SJSA1 (cell line): Measurements from ENCODE around the gene USP40. TPM values are rescaled to one million over a fixed set of nuclear protein-coding genes. Genes with fewer than 3 reads are reported as not detected.

Experiments
- DNase-seq, 2 experiments: peaks; one replicate each; pipeline ENCODE4 v3.0.0-alpha.2; 2015 to 2020; ENCODE audit warnings: low spot score in 2 of 2, low read depth in 1 of 2
- H3K27ac ChIP-seq: fragments of 250-450 bp; sonication (Bioruptor Pico); 2 replicates; pipeline ENCODE4 v1.5.1; 2020; ENCODE audit warnings: mild to moderate bottlenecking, moderate library complexity
- H3K27me3 ChIP-seq: fragments of 250-450 bp; sonication (Bioruptor Pico); replicated peaks from 2 replicates; pipeline ENCODE4 v1.5.1; 2020; ENCODE audit warnings: mild to moderate bottlenecking, moderate library complexity
- H3K36me3 ChIP-seq: fragments of 250-450 bp; sonication (Bioruptor Pico); 2 replicates; pipeline ENCODE4 v1.5.1; 2020; ENCODE audit warnings: mild to moderate bottlenecking
- H3K4me1 ChIP-seq: fragments of 250-450 bp; sonication (Bioruptor Pico); replicated peaks from 2 replicates; pipeline ENCODE4 v1.6.1; 2021; ENCODE audit warnings: mild to moderate bottlenecking
- H3K4me3 ChIP-seq: fragments of 250-450 bp; sonication (Bioruptor Pico); 2 replicates; pipeline ENCODE4 v1.5.1; 2020; ENCODE audit warnings: mild to moderate bottlenecking
- H3K9me3 ChIP-seq: fragments of 250-450 bp; sonication (Bioruptor Pico); replicated peaks from 2 replicates; pipeline ENCODE4 v1.5.1; 2020; ENCODE audit warnings: mild to moderate bottlenecking
- total RNA-seq: library from RNA; depleted of rRNA; stranded (reverse); fragments of >200 nt; shearing (Covaris generic); gene quantifications from 2 replicates; pipeline ENCODE4 v1.2.3, GENCODE V29; 2014

Gene USP40
- total RNA-seq, 1 experiment from 2014 or later, result 25.4 TPM

DNA sequence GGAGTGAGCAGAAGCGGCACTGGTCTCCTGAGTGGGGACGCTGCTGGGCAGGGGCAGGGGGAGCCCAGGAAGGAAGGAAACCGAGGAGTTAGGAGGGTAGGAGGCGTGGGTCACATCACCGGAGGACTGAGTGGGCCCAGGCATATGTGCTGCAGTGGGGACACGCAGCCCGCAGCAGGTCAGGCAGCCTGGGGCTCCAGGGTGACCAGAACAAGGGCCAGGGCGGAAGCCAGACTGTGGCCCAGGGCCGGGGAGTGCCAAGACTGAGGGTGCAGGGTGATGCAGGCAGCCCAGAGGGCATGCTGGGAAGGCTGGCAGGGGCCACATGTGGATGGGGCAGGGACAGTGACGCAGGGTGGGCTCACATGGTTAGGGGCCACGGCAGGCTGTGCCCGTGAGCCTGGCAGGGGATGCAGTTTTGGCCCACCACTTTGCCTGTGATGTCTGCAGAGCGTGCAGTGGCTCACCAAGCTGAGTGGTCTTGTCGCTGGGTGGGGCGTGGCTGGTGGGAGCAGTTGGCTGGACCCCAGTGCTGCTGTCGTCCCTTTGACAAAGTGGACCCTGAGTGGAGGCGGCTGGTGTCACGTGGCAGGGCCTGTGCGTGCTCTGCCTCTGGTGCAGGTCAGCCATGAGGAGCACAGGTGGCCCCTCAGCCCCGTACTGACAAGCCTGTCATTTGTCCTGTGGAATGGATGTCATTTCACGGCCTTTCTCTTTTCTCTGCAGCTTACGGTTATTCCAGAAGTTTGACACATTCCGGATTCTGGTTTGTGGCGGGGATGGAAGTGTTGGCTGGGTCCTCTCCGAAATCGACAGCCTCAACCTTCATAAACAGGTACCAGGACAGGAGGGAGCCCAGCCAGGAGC, 125.2 kb downstream of the USP40 start:
- Histone ChIP-seq H3K27ac (no peak overlapping the region), H3K4me3 (no peak overlapping the region), H3K4me1 (no peaks in the 10 kb centered on the region), H3K9me3 (no peaks in the 10 kb centered on the region), H3K36me3 (peaks cover 77% of the 10 kb centered on the region), H3K27me3 (no peaks in the 10 kb centered on the region)
- no peak for DNase-seq

DNA sequence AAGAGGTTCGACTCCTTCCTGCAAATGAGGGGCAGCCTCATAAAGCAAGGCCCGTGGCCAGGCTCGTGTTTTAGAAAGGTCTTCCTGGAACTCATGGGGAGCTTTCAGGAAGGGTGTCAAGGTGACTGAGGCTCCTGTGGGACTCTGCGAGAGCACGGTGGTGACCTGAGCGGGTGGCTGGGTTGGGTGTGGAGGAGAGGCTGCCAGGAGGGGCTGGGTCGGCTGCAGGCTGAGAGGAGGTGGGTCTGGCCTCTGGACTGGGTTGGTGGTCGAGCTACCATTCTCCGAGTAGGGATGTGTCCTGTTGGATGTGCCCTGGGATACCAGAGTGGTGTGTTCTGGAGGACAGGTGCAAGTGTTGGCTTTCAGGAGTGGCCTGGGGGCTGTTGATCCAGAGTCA, 125.9 kb downstream of the USP40 start:
- H3K36me3 ChIP-seq, result peaks cover 77% of the 10 kb centered on the region
- H3K4me3 ChIP-seq, result no peak overlapping the region
- H3K9me3 ChIP-seq, result no peaks in the 10 kb centered on the region
- H3K27ac ChIP-seq, result no peak overlapping the region
- DNase-seq, result no peak
- no peaks in the 10 kb centered on the region for H3K4me1 ChIP-seq
- no peaks in the 10 kb centered on the region for H3K27me3 ChIP-seq

DNA sequence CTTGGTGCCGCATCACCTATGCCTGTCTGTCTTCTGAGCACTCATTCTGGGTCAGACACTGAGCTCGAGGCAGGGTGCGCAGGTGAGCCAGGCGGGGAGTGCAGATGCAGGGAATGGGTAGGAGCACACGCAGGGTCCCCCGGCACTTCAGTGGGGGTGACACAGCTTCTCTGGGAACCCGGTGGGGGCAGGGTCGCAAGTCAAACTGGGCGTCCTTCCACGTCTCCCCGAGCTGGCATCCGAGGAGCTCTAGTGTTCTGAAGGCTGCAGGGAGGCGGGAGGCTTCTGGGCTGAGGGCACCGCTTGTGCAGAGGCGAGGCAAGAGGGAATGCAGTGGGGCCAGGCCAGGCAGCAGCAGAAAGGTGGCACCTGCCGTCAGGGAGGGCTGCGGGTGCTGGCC, 126.3 kb downstream of the USP40 start:
- H3K36me3 ChIP-seq, result peaks cover 77% of the 10 kb centered on the region
- H3K9me3 ChIP-seq, result no peaks in the 10 kb centered on the region
- no peaks in the 10 kb centered on the region for H3K4me1 ChIP-seq
- no peak for DNase-seq
- no peaks in the 10 kb centered on the region for H3K27me3 ChIP-seq
- no peak overlapping the region for H3K27ac ChIP-seq
- no peak overlapping the region for H3K4me3 ChIP-seq

DNA sequence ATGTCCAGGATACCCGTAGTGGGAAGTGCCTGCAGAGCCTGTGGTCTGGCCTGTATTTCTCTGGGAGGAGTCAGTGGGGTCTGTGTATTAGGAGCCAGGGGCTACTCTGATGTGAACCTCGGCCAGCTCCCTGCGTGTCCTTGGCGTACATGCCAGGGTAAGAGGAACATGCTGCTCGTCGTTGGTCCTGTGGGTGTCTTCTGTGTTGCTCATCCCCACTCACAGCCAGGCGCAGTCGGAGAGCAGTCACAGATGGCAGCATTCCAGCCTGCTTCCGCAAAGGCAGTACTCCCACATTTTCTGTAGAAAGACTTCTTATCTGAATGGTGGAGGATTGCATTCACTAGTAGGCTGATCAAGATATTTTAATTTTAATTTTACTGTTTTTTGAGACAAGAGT, 127.4 kb downstream of the USP40 start:
- Histone ChIP-seq H3K4me3 (no peak overlapping the region), H3K36me3 (peaks cover 74% of the 10 kb centered on the region), H3K4me1 (no peaks in the 10 kb centered on the region), H3K9me3 (no peaks in the 10 kb centered on the region), H3K27me3 (no peaks in the 10 kb centered on the region), H3K27ac (no peak overlapping the region)
- DNase-seq, result no peak

DNA sequence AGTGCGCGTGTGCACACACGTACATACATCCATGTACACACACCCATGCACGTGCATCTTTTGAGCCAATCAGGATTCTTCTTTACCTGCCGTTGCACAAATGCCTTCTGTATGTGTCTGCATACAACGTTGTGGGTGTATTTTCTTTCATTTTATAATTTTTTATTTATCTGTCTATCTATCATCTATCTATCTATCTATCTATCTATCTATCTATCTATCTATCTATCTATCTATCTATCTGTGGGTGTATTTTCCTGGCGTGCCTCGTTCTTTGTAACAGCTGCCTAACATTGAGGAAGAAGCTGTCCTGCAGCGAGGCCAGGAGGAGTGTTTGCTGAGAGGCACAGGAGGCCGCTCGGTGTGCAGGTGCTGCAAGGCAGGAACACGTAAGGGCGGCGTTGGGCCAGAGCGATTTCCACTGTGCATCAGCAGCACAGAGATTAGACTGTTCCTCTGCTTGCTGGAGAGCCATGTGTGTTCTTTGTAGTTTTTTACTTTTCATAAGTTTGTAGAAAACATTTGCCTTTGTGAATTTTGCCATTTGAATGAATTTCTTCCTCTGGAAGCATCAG, 127.9 kb downstream of the USP40 start:
- no peaks in the 10 kb centered on the region for H3K9me3 ChIP-seq
- peaks cover 69% of the 10 kb centered on the region for H3K36me3 ChIP-seq
- no peak overlapping the region for H3K27ac ChIP-seq
- no peaks in the 10 kb centered on the region for H3K4me1 ChIP-seq
- no peak overlapping the region for H3K4me3 ChIP-seq
- no peaks in the 10 kb centered on the region for H3K27me3 ChIP-seq
- no peak for DNase-seq

DNA sequence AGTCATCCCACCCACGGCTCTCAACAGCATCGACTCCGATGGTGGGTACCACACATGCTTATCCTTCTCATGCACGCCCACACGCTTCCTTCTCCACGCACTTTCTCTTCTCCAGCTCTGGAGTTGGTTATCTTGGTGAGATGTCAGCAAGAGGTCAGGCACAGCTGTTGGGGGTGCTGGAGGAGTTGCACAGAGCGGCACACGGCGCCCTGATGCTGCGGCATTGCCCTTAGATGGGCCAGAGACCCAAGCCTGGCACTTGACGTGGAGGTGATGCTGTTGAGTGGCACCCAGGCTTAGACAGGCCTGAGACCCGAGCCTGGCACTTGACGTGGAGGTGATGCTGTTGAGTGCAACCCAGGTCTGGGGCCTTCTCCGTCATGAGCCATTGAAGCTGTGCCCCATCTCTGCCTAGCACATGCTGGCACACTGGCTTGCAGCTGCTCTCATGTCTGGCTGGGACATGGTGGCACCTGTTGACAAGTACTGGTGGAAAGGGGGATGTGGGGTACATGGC, 129.1 kb downstream of the USP40 start:
- DNase-seq, result no peak
- Histone ChIP-seq H3K4me3 (no peak overlapping the region), H3K4me1 (no peaks in the 10 kb centered on the region), H3K36me3 (peaks cover 59% of the 10 kb centered on the region), H3K27me3 (no peaks in the 10 kb centered on the region), H3K9me3 (no peaks in the 10 kb centered on the region), H3K27ac (no peak overlapping the region)

DNA sequence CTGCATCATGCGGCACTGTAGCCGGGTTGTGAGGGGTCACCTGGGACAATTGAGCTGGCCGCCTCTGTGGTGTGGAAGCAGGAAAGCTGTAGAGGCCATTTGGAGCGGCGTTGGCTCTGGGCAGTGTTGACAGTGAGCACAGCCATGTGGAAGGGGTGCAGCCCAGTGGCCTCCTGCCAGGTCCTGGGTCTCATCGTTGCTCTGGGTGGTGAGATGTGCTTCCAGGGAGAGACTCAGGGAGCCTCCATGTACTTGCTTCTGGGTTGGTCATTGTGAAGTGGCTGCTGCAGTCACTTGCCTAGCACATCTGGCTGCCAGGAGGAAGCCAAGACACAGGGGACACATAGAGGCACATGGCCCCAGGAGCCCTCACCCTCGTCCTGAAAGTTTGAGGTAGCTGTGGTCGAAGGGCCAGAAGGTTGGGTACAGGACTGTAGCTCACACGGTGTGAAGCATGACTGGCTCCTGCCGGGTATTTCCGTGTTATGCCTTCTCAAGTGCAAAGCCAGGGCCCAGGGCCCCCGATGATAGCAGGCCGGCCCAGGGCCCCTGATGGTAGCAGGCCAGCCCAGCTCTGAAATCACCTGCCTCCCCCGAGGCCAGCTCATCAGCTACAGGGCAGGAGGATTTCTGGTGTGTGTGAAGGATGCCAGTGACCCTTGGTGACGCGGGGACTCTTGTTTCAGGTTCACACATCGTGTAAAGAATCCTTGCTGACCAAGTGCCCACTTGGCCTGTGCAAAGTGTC, 129.7 kb downstream of the USP40 start:
- Histone ChIP-seq H3K27ac (no peak overlapping the region), H3K36me3 (peaks cover 56% of the 10 kb centered on the region), H3K9me3 (no peaks in the 10 kb centered on the region), H3K4me1 (no peaks in the 10 kb centered on the region), H3K27me3 (no peaks in the 10 kb centered on the region), H3K4me3 (no peak overlapping the region)
- no peak for DNase-seq

DNA sequence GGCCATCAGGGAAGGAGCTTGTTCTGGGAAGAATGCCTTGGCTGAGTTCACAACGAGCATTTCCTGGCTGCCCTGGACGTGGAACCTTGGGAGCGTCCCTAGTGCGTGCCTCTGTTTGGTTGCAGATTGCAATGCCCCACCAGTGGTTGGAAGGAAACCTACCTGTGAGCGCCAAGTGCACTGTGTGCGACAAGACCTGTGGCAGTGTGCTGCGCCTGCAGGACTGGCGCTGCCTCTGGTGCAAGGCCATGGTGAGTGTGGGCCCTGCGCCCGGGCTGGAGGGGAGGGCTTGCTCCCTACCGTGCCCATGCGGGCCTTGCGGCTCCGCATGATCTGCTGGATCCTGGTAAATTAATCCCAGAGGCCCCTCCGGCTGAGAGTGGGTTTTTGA, 130.4 kb downstream of the USP40 start:
- Histone ChIP-seq H3K4me1 (no peaks in the 10 kb centered on the region), H3K9me3 (no peaks in the 10 kb centered on the region), H3K27ac (no peak overlapping the region), H3K4me3 (no peak overlapping the region), H3K27me3 (no peaks in the 10 kb centered on the region), H3K36me3 (peaks cover 58% of the 10 kb centered on the region)
- DNase-seq, result peak in 1 of 2 experiments; percentile 32

DNA sequence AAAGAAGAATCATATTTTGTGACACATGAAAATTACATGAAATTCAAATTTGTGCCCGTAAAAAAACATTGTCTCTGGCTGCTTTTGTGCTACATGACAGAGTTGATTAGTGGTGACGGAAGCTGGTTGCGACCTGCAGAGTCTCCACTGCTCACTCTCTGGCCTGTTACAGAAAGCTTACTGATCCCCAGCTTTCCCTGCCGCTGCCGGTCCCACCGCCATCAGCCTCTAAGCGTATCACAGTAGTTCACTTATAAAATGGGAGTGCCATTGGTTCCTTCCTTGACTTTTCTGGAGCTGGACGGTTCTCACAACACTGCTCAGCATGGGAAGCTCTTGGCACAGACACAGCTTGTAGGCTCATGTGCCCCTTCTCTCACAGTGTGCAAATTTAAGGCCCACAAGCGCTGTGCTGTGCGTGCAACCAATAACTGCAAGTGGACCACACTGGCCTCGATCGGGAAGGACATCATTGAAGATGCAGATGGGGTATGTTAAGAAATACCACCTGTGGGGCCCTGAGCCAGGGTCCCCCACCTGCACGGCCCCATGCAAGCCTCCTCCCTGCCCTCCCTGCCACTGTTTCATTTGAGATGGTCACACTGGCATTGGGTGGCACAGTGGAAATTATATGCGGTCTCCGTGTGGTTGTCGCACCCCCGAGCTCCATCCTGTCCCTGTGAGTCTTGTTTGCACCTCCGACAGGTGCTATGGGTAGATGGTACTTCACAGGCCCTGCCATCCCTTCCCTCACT, 131.0 kb downstream of the USP40 start:
- no peak overlapping the region for H3K27ac ChIP-seq
- H3K27me3 ChIP-seq, result no peaks in the 10 kb centered on the region
- peaks cover 56% of the 10 kb centered on the region for H3K36me3 ChIP-seq
- DNase-seq, result no peak
- peaks cover 2% of the 10 kb centered on the region; the same call in 1 of the 2 replicates for H3K4me1 ChIP-seq
- no peak overlapping the region for H3K4me3 ChIP-seq
- H3K9me3 ChIP-seq, result no peaks in the 10 kb centered on the region

DNA sequence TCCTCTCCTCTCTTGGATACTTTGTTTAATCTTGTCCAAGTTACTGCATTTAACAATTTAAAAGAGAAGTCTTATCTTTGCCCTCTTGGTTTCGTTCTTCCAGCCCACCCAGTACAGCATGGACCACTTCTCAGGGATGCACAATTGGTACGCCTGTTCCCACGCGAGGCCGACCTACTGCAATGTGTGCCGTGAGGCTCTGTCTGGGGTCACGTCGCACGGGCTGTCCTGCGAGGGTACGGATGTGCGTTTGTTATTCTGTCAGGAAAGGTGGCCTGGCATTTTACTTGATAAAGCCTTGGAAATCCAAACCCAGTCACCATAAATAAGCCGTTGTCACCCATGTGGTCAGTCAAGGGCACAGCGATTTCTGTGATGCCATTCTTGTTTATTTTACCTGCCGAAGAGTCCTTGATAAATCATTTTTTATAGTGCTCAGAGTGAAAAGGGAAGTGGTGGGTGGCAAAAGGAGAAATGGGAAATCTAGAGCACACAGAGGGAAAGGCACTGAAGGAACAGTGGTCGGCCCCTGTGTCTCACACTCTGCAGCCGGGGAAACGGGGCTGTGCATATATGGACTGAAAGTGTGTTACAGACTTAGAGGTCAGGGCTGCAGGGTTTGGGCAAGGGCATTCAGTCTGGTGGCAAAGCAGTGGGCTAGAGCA, 131.8 kb downstream of the USP40 start:
- H3K27me3 ChIP-seq, result no peaks in the 10 kb centered on the region
- H3K36me3 ChIP-seq, result peaks cover 49% of the 10 kb centered on the region
- no peak overlapping the region for H3K4me3 ChIP-seq
- no peak overlapping the region for H3K27ac ChIP-seq
- no peak for DNase-seq
- H3K9me3 ChIP-seq, result no peaks in the 10 kb centered on the region
- peaks cover 10% of the 10 kb centered on the region for H3K4me1 ChIP-seq

DNA sequence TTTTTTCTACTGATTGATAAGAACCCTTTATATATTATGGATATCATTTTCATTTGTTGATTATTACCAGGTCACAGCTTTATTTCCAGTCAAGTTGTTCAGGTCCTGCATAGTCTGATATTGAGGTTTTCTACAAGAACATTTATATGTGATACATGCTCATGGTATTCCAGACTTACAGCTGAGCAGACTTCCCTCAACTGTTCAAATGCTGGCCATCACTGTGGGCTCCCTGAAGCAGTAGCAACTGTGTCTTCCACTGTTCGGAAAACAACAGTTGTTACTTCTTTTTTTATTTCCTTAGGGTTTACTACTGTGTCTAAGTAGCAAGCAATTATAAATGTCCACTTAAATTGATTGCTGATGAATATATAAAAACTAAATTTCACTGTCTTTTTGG, 132.8 kb downstream of the USP40 start:
- no peaks in the 10 kb centered on the region for H3K9me3 ChIP-seq
- H3K27me3 ChIP-seq, result no peaks in the 10 kb centered on the region
- no peak overlapping the region for H3K4me3 ChIP-seq
- H3K4me1 ChIP-seq, result peaks cover 20% of the 10 kb centered on the region
- peaks cover 44% of the 10 kb centered on the region for H3K36me3 ChIP-seq
- no peak overlapping the region for H3K27ac ChIP-seq
- DNase-seq, result no peak

DNA sequence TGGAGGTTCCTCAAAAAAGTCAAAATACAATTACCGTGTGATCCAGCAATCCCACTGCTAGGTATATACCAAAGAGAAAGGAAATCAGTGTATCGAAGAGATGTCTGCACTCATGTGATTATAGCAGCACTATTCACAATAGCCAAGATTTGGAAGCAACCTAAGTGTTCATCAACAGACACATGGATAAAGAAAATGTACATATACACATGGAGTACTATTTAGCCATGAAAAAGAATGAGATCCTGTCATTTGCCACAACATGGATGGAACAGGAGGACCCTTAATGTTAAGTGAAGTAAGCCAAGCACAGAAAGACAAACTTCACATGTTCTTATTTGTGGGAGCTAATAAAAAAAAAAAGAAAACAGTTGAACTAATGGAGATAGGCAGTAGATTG, 133.6 kb downstream of the USP40 start:
- Histone ChIP-seq H3K36me3 (peaks cover 39% of the 10 kb centered on the region), H3K27me3 (no peaks in the 10 kb centered on the region), H3K4me3 (no peak overlapping the region), H3K9me3 (no peaks in the 10 kb centered on the region), H3K27ac (no peak overlapping the region), H3K4me1 (peaks cover 21% of the 10 kb centered on the region)
- DNase-seq, result no peak

DNA sequence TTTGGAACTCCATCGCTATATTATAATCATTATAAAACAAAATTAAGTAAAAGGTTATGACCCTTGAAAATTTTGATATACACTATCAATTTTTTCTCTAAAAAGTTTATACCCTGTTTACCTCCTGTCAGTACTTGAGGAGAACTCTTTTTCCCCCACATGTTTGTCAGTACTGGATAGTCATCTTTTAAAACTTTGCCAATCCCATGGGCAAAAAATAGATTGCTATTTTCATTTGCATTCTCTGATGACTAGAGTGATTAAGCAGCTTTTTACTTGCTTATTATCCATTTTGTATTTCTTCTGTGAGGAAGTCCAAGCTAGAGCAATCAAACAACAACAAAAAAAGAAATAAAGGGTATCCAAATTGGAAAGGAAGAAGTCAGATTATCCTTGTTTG, 135.9 kb downstream of the USP40 start:
- Histone ChIP-seq H3K4me1 (peaks cover 25% of the 10 kb centered on the region), H3K27ac (peak overlapping the region; percentile 65), H3K4me3 (no peak overlapping the region), H3K36me3 (peaks cover 30% of the 10 kb centered on the region), H3K9me3 (peaks cover 9% of the 10 kb centered on the region), H3K27me3 (no peaks in the 10 kb centered on the region)
- no peak for DNase-seq
